IPS-11a (cell line): ENCODE results near the gene SMIM8.

Experiments
- H3K4me3 ChIP-seq: one replicate; pipeline ENCODE4 v1.5.1; 2013; ENCODE audit warnings: low read depth, low read length, control low read depth

SMIM8 gene

DNA sequence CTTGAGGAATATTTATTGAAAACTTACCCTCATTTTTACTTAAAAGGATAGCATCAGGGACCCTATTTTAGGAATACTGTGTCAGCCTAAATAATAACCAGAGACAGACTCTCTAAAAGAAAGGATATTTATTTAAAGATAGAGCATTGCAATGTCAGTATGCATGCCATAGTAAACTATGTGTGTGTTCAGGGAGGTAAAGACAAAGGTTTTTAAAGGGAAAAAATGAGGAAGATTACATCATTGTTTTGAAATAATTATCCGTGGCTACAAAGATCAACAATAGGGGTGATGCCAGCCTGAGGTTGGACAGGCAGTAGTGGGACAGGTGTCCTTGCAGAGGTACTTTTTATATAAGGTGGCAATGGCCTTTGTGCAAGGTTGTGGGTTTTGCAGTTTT, 61.6 kb downstream of the SMIM8 start:
- H3K4me3 ChIP-seq: no peak overlapping the region

DNA sequence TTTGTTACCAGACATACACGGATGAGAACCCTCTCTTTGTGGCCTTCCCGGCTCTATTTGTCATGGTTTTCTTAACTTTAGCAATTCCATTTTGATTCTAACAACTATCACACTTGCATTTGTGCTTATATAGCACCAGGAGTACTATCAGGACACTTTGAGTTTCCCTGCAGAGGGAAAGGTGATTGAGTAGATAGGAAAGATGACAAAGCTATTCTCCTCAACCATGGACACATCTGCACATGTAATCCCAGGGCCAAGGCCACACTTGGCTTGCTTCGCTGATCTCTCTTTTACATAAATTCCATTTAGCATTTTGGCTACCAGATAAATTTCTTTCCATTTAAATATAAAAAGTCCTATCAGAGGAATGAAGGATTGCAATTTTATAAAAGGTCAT, 62.1 kb downstream of the SMIM8 start:
- no peak overlapping the region for H3K4me3 ChIP-seq

DNA sequence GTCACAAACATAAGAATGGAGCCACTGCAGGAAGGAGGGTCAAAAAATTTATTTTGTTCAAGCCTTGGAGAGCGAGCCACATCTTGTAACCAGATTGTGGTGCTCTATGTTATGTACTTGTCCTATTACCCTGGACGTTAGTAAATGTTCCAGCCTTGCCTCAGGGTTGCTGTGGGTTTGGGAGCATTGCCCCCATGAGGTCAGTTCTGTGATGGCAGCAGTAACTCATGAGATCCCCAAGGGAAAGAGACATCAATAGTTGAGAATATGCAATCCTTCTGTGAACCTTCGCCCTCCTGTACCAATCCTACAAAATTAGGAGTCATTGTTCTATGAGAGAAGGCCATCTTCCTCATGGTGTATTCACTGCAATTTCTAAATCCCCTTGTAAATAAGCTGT, 68.9 kb downstream of the SMIM8 start:
- no peak overlapping the region for H3K4me3 ChIP-seq
